Ectodermal cell (in vitro differentiated cells): Measurements from ENCODE around the gene ZNF385B.

Experiments used
- H3K27ac ChIP-seq: 2 replicates; pipeline ENCODE4 v1.7.0; 2013; ENCODE audit warnings: mild to moderate bottlenecking, low read depth, low read length; ENCODE audit not compliant: insufficient read depth, poor library complexity, severe bottlenecking
- H3K27me3 ChIP-seq: 2 replicates; pipeline ENCODE4 v1.7.0; 2013; ENCODE audit warnings: mild to moderate bottlenecking, low read length; ENCODE audit not compliant: insufficient read depth, control insufficient read depth, poor library complexity, severe bottlenecking
- H3K36me3 ChIP-seq: one replicate; pipeline ENCODE4 v1.7.0; 2013; ENCODE audit warnings: low read length; ENCODE audit not compliant: control insufficient read depth, insufficient read depth
- H3K4me1 ChIP-seq: one replicate; pipeline ENCODE4 v1.7.0; 2013; ENCODE audit warnings: low read length; ENCODE audit not compliant: control insufficient read depth, insufficient read depth
- H3K4me3 ChIP-seq: 2 replicates; pipeline ENCODE4 v1.7.0; 2013; ENCODE audit warnings: low read depth, low read length, control low read depth; ENCODE audit not compliant: insufficient read depth
- H3K9me3 ChIP-seq: 2 replicates; pipeline ENCODE4 v1.7.0; 2013; ENCODE audit warnings: mild to moderate bottlenecking, low read length, moderate library complexity; ENCODE audit not compliant: control insufficient read depth
- WGBS, 2 experiments: methylation state at CpG; one replicate each; pipeline ENCODE4 v1.1.7; 2013; ENCODE audit warnings: missing lambda C conversion rate in 2 of 2; 5-methylcytosine and 5-hydroxymethylcytosine counted together

The ZNF385B gene

GRCh38 chr2:179830043-179830787, 31.2 kb downstream of the ZNF385B start:
- no peaks in the 10 kb centered on the region for H3K36me3 ChIP-seq
- no peaks in the 10 kb centered on the region for H3K27me3 ChIP-seq
- H3K27ac ChIP-seq, result no peak overlapping the region
- no peaks in the 10 kb centered on the region for H3K9me3 ChIP-seq
- 90 to 94% methylated on average over 1 to 3 of the region's 3 CpGs for WGBS, 2 experiments
- peaks cover 6% of the 10 kb centered on the region for H3K4me1 ChIP-seq
- H3K4me3 ChIP-seq, result no peak overlapping the region

GRCh38 chr2:179826297-179826696, 35.1 kb downstream of the ZNF385B start:
- Histone ChIP-seq H3K9me3 (no peaks in the 10 kb centered on the region), H3K4me3 (no peak overlapping the region), H3K4me1 (no peaks in the 10 kb centered on the region), H3K27ac (no peak overlapping the region), H3K27me3 (no peaks in the 10 kb centered on the region), H3K36me3 (no peaks in the 10 kb centered on the region)
- 69 to 80% methylated on average over 2 of the region's 2 CpGs for WGBS, 2 experiments

GRCh38 chr2:179825494-179825893, 35.9 kb downstream of the ZNF385B start:
- 91 to 93% methylated on average over 3 of the region's 3 CpGs for WGBS, 2 experiments
- Histone ChIP-seq H3K27ac (no peak overlapping the region), H3K27me3 (no peaks in the 10 kb centered on the region), H3K9me3 (no peaks in the 10 kb centered on the region), H3K36me3 (no peaks in the 10 kb centered on the region), H3K4me1 (no peaks in the 10 kb centered on the region), H3K4me3 (no peak overlapping the region)

GRCh38 chr2:179824961-179825360, 36.5 kb downstream of the ZNF385B start:
- H3K27me3 ChIP-seq, result no peaks in the 10 kb centered on the region
- no peaks in the 10 kb centered on the region for H3K9me3 ChIP-seq
- no peaks in the 10 kb centered on the region for H3K4me1 ChIP-seq
- 71% methylated on average over 1 of the region's 1 CpG; no CpG with 5 or more reads in 1 of the 2 experiments for WGBS, 2 experiments
- H3K27ac ChIP-seq, result no peak overlapping the region
- H3K36me3 ChIP-seq, result no peaks in the 10 kb centered on the region
- no peak overlapping the region for H3K4me3 ChIP-seq

- no peaks in the 10 kb centered on the region for H3K27me3 ChIP-seq
- 100% methylated on average over 1 of the region's 1 CpG; no CpG with 5 or more reads in 1 of the 2 experiments for WGBS, 2 experiments
- no peaks in the 10 kb centered on the region for H3K36me3 ChIP-seq
- H3K9me3 ChIP-seq, result no peaks in the 10 kb centered on the region
- no peaks in the 10 kb centered on the region for H3K4me1 ChIP-seq
- H3K4me3 ChIP-seq, result no peak overlapping the region
- H3K27ac ChIP-seq, result no peak overlapping the region
Observed at GRCh38 chr2:179822540-179822939, 38.9 kb downstream of the ZNF385B start.

GRCh38 chr2:179818546-179818945, 42.9 kb downstream of the ZNF385B start:
- Histone ChIP-seq H3K27me3 (no peaks in the 10 kb centered on the region), H3K27ac (no peak overlapping the region), H3K9me3 (no peaks in the 10 kb centered on the region), H3K36me3 (no peaks in the 10 kb centered on the region), H3K4me3 (no peak overlapping the region), H3K4me1 (no peaks in the 10 kb centered on the region)
- 87 to 90% methylated on average over 8 of the region's 8 CpGs for WGBS, 2 experiments

GRCh38 chr2:179817181-179817841, 44.1 kb downstream of the ZNF385B start:
- 80 to 82% methylated on average over 1 of the region's 1 CpG for WGBS, 2 experiments
- Histone ChIP-seq H3K27ac (no peak overlapping the region), H3K36me3 (no peaks in the 10 kb centered on the region), H3K4me3 (no peak overlapping the region), H3K9me3 (no peaks in the 10 kb centered on the region), H3K27me3 (no peaks in the 10 kb centered on the region), H3K4me1 (no peaks in the 10 kb centered on the region)

- Histone ChIP-seq H3K4me1 (no peaks in the 10 kb centered on the region), H3K27ac (no peak overlapping the region), H3K36me3 (no peaks in the 10 kb centered on the region), H3K4me3 (no peak overlapping the region), H3K27me3 (no peaks in the 10 kb centered on the region), H3K9me3 (no peaks in the 10 kb centered on the region)
- WGBS, 2 experiments, result 95 to 99% methylated on average over 5 of the region's 5 CpGs
Observed at GRCh38 chr2:179814050-179814449, 47.4 kb downstream of the ZNF385B start.

- WGBS, 2 experiments, result 100% methylated on average over 1 of the region's 1 CpG
- Histone ChIP-seq H3K27me3 (no peaks in the 10 kb centered on the region), H3K4me1 (no peaks in the 10 kb centered on the region), H3K36me3 (no peaks in the 10 kb centered on the region), H3K27ac (no peak overlapping the region), H3K9me3 (no peaks in the 10 kb centered on the region), H3K4me3 (no peak overlapping the region)
Observed at GRCh38 chr2:179812501-179812900, 48.9 kb downstream of the ZNF385B start.

GRCh38 chr2:179811042-179811441, 50.4 kb downstream of the ZNF385B start:
- no peaks in the 10 kb centered on the region for H3K9me3 ChIP-seq
- H3K27ac ChIP-seq, result no peak overlapping the region
- H3K36me3 ChIP-seq, result no peaks in the 10 kb centered on the region
- H3K4me1 ChIP-seq, result no peaks in the 10 kb centered on the region
- H3K27me3 ChIP-seq, result no peaks in the 10 kb centered on the region
- no peak overlapping the region for H3K4me3 ChIP-seq
